Neuron (in vitro differentiated cells): Measurements from ENCODE around the gene MAP2K1.

Experiments
- H2AFZ ChIP-seq: one replicate; pipeline ENCODE4 v1.6.1; 2013; ENCODE audit warnings: low read depth, mild to moderate bottlenecking, inconsistent platforms, low read length, moderate library complexity
- H3K27me3 ChIP-seq: one replicate; pipeline ENCODE4 v1.6.1; 2013; ENCODE audit warnings: low read length; ENCODE audit not compliant: insufficient read depth
- H3K36me3 ChIP-seq: one replicate; pipeline ENCODE4 v1.6.1; 2013; ENCODE audit warnings: low read length; ENCODE audit not compliant: insufficient read depth
- H3K4me1 ChIP-seq: one replicate; pipeline ENCODE4 v1.6.1; 2013; ENCODE audit warnings: low read length; ENCODE audit not compliant: insufficient read depth
- H3K4me3 ChIP-seq: 2 replicates; pipeline ENCODE4 v1.5.1; 2013; ENCODE audit warnings: mild to moderate bottlenecking, low read length, moderate library complexity
- H3K9me3 ChIP-seq: one replicate; pipeline ENCODE4 v1.6.1; 2013; ENCODE audit warnings: low read length

Gene MAP2K1

GRCh38 chr15:66401130-66402021 is 14.7 kb downstream of the MAP2K1 start:
- H3K27me3 ChIP-seq = no peaks in the 10 kb centered on the region
- no peaks in the 10 kb centered on the region for H3K36me3 ChIP-seq
- no peak overlapping the region for H2AFZ ChIP-seq
- H3K9me3 ChIP-seq = no peaks in the 10 kb centered on the region
- no peak overlapping the region for H3K4me3 ChIP-seq
- peaks cover 22% of the 10 kb centered on the region for H3K4me1 ChIP-seq

GRCh38 chr15:66402761-66403284 is 16.1 kb downstream of the MAP2K1 start:
- H3K4me1 ChIP-seq = peaks cover 24% of the 10 kb centered on the region

GRCh38 chr15:66403323-66403722 is 16.6 kb downstream of the MAP2K1 start:
- H3K4me3 ChIP-seq = no peak overlapping the region
- no peak overlapping the region for H2AFZ ChIP-seq
- no peaks in the 10 kb centered on the region for H3K9me3 ChIP-seq
- no peaks in the 10 kb centered on the region for H3K27me3 ChIP-seq
- peaks cover 24% of the 10 kb centered on the region for H3K4me1 ChIP-seq
- H3K36me3 ChIP-seq = no peaks in the 10 kb centered on the region

More at GRCh38 chr15:66402761-66403284, 16.1 kb downstream of the MAP2K1 start:
- Histone ChIP-seq H2AFZ (no peak overlapping the region), H3K9me3 (no peaks in the 10 kb centered on the region), H3K27me3 (no peaks in the 10 kb centered on the region), H3K36me3 (no peaks in the 10 kb centered on the region), H3K4me3 (no peak overlapping the region)

- no peak overlapping the region for H3K4me3 ChIP-seq
- H3K9me3 ChIP-seq = no peaks in the 10 kb centered on the region
- H3K4me1 ChIP-seq = peaks cover 25% of the 10 kb centered on the region
- no peaks in the 10 kb centered on the region for H3K36me3 ChIP-seq
- no peaks in the 10 kb centered on the region for H3K27me3 ChIP-seq
- H2AFZ ChIP-seq = no peak overlapping the region
These were observed 17.4 kb downstream of the MAP2K1 start for GRCh38 chr15:66404122-66404521.

GRCh38 chr15:66404532-66404931 is 17.8 kb downstream of the MAP2K1 start:
- peaks cover 28% of the 10 kb centered on the region for H3K4me1 ChIP-seq

GRCh38 chr15:66405007-66405406 is 18.3 kb downstream of the MAP2K1 start:
- Histone ChIP-seq H3K4me1 (peaks cover 28% of the 10 kb centered on the region), H3K9me3 (no peaks in the 10 kb centered on the region), H3K36me3 (no peaks in the 10 kb centered on the region)

More at GRCh38 chr15:66404532-66404931, 17.8 kb downstream of the MAP2K1 start:
- Histone ChIP-seq H3K4me3 (no peak overlapping the region), H2AFZ (no peak overlapping the region), H3K27me3 (no peaks in the 10 kb centered on the region), H3K9me3 (no peaks in the 10 kb centered on the region), H3K36me3 (no peaks in the 10 kb centered on the region)

GRCh38 chr15:66405615-66406014 is 18.9 kb downstream of the MAP2K1 start:
- Histone ChIP-seq H3K9me3 (no peaks in the 10 kb centered on the region), H3K4me1 (peaks cover 28% of the 10 kb centered on the region), H2AFZ (no peak overlapping the region), H3K4me3 (no peak overlapping the region), H3K27me3 (no peaks in the 10 kb centered on the region), H3K36me3 (no peaks in the 10 kb centered on the region)

More at GRCh38 chr15:66405007-66405406, 18.3 kb downstream of the MAP2K1 start:
- Histone ChIP-seq H2AFZ (no peak overlapping the region), H3K27me3 (no peaks in the 10 kb centered on the region), H3K4me3 (no peak overlapping the region)

- Histone ChIP-seq H3K9me3 (no peaks in the 10 kb centered on the region), H2AFZ (no peak overlapping the region), H3K4me3 (no peak overlapping the region), H3K27me3 (no peaks in the 10 kb centered on the region), H3K4me1 (peaks cover 28% of the 10 kb centered on the region), H3K36me3 (no peaks in the 10 kb centered on the region)
These were observed 21.5 kb downstream of the MAP2K1 start for GRCh38 chr15:66408254-66408653.

GRCh38 chr15:66408675-66409282 is 22.1 kb downstream of the MAP2K1 start:
- Histone ChIP-seq H3K4me1 (peaks cover 26% of the 10 kb centered on the region), H2AFZ (no peak overlapping the region), H3K9me3 (no peaks in the 10 kb centered on the region), H3K4me3 (no peak overlapping the region), H3K36me3 (no peaks in the 10 kb centered on the region), H3K27me3 (no peaks in the 10 kb centered on the region)

- H3K9me3 ChIP-seq = peaks cover 5% of the 10 kb centered on the region
- no peaks in the 10 kb centered on the region for H3K27me3 ChIP-seq
- no peak overlapping the region for H2AFZ ChIP-seq
- no peaks in the 10 kb centered on the region for H3K36me3 ChIP-seq
- H3K4me1 ChIP-seq = peaks cover 23% of the 10 kb centered on the region
- H3K4me3 ChIP-seq = no peak overlapping the region
These were observed 22.9 kb downstream of the MAP2K1 start for GRCh38 chr15:66409565-66410108.

- no peak overlapping the region for H2AFZ ChIP-seq
- no peaks in the 10 kb centered on the region for H3K36me3 ChIP-seq
- H3K9me3 ChIP-seq = peaks cover 8% of the 10 kb centered on the region
- H3K4me3 ChIP-seq = no peak overlapping the region
- H3K27me3 ChIP-seq = no peaks in the 10 kb centered on the region
- H3K4me1 ChIP-seq = peaks cover 8% of the 10 kb centered on the region
These were observed 24.5 kb downstream of the MAP2K1 start for GRCh38 chr15:66411190-66411589.

GRCh38 chr15:66412220-66412619 is 25.5 kb downstream of the MAP2K1 start:
- Histone ChIP-seq H3K4me1 (peaks cover 4% of the 10 kb centered on the region), H3K9me3 (peaks cover 8% of the 10 kb centered on the region), H3K4me3 (no peak overlapping the region), H3K27me3 (no peaks in the 10 kb centered on the region), H2AFZ (no peak overlapping the region), H3K36me3 (no peaks in the 10 kb centered on the region)

- Histone ChIP-seq H3K4me3 (no peak overlapping the region), H3K27me3 (no peaks in the 10 kb centered on the region), H2AFZ (no peak overlapping the region), H3K9me3 (peaks cover 8% of the 10 kb centered on the region), H3K36me3 (no peaks in the 10 kb centered on the region), H3K4me1 (peaks cover 4% of the 10 kb centered on the region)
These were observed 26.9 kb downstream of the MAP2K1 start for GRCh38 chr15:66413579-66413978.
